Muscle of leg (tissue), 11 donors: ENCODE data around the gene RARA. TPM values are rescaled to one million over a fixed set of nuclear protein-coding genes. Genes with fewer than 3 reads are reported as not detected.

ENCODE experiments used
- DNase-seq: peaks from one replicate; pipeline ENCODE4 v3.0.0; 2013
- H3K27ac ChIP-seq: one replicate; pipeline ENCODE4 v1.5.1; 2013; ENCODE audit warnings: mild to moderate bottlenecking, low read length, control low read depth
- H3K27me3 ChIP-seq: one replicate; pipeline ENCODE4 v1.6.1; 2013; ENCODE audit warnings: low read length; ENCODE audit not compliant: control insufficient read depth, insufficient read depth
- H3K36me3 ChIP-seq: one replicate; pipeline ENCODE4 v1.6.1; 2013; ENCODE audit warnings: low read length; ENCODE audit not compliant: control insufficient read depth, insufficient read depth
- H3K4me1 ChIP-seq: one replicate; pipeline ENCODE4 v1.6.1; 2013; ENCODE audit warnings: low read length; ENCODE audit not compliant: control insufficient read depth, insufficient read depth
- H3K4me3 ChIP-seq: one replicate; pipeline ENCODE4 v1.5.1; 2013; ENCODE audit warnings: low read length, control low read depth
- H3K9me3 ChIP-seq: replicated peaks from 2 replicates; pipeline ENCODE4 v1.6.1; 2013; ENCODE audit warnings: low read depth, low read length; ENCODE audit not compliant: control insufficient read depth
- WGBS: methylation state at CpG from one replicate; pipeline ENCODE4 v1.1.5; 2013; ENCODE audit warnings: missing lambda C conversion rate; ENCODE audit not compliant: insufficient coverage; 5-methylcytosine and 5-hydroxymethylcytosine counted together
- polyA plus RNA-seq, 8 donors: library from polyadenylated mRNA; unstranded; fragments of 120-200 nt; gene quantifications; one replicate each; pipeline versions ENCODE4 v1.2.1 to v1.2.3, GENCODE V29; 2013; ENCODE audit warnings: inconsistent platforms in 1 of 8, low replicate concordance in 1 of 8; ENCODE audit not compliant: insufficient read length in 8 of 8, insufficient read depth in 1 of 8
- total RNA-seq: library from RNA; stranded (reverse); fragments of 120-200 nt; gene quantifications from one replicate; pipeline ENCODE4 v1.2.4, GENCODE V29; 2013

The RARA gene
- total and polyA plus RNA-seq, 9 donors = 28.2 to 77.2 (median 62.1) TPM

- peak overlapping the region; percentile 97 for H3K27ac ChIP-seq
- under 1% methylated on average over 23 of the region's 45 CpGs for WGBS
- no peaks in the 10 kb centered on the region for H3K9me3 ChIP-seq
- no peaks in the 10 kb centered on the region for H3K27me3 ChIP-seq
- H3K36me3 ChIP-seq = peaks cover 43% of the 10 kb centered on the region
- peaks cover 92% of the 10 kb centered on the region for H3K4me1 ChIP-seq
- DNase-seq = peak; percentile 90
- peak overlapping the region; percentile 91 for H3K4me3 ChIP-seq
Measured at GRCh38 chr17:40345161-40345993, 36.4 kb downstream of the RARA start.

DNA sequence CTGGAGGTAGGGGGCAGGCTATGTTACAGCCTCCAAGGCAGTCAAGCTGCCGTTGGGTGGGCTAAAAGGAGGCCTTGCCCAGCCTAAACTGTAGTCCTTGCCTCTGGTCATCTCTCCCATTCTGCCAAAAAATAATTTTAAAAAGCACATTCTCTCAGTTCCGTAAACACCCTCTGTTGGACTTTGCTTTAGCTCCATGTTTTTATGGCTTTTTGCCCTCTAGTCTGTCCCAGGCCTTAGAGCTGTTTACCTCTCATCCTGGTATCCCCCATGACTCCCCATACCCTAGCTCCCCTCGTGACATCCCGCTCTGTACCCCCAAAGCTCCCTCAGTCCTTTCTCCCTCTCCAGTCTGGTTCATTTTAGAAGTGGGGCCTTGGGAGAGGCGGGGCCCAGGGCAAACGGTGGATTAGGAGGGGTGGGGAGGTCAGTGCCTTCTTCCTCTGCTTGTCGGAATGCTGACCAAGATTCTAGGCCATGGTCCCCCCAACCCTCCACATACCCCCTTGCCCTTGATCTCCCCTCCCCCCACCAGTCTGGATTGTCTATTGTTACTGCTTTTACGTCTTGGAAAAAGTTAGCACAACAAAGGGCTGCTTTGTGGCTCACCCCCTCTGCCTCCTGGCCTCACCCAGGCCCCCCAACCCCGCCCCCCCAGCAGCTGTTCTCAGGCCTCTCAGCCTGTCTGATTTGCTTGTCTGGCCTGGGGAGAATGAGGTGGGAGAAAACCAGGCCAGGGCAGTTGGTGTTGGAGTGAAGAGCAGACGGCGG is 37.2 kb downstream of the RARA start:
- peak; percentile 84 for DNase-seq
- peak overlapping the region; percentile 91 for H3K4me3 ChIP-seq
- peak overlapping the region; percentile 97 for H3K27ac ChIP-seq
- WGBS = 14% methylated on average over 4 of the region's 11 CpGs
- no peaks in the 10 kb centered on the region for H3K27me3 ChIP-seq
- H3K9me3 ChIP-seq = no peaks in the 10 kb centered on the region
- peaks cover 92% of the 10 kb centered on the region for H3K4me1 ChIP-seq
- H3K36me3 ChIP-seq = peaks cover 44% of the 10 kb centered on the region

GRCh38 chr17:40346765-40347158 is 37.8 kb downstream of the RARA start:
- peak overlapping the region; percentile 97 for H3K27ac ChIP-seq
- H3K9me3 ChIP-seq = no peaks in the 10 kb centered on the region
- peaks cover 49% of the 10 kb centered on the region for H3K36me3 ChIP-seq
- H3K4me3 ChIP-seq = peak overlapping the region; percentile 91
- H3K27me3 ChIP-seq = no peaks in the 10 kb centered on the region
- no peak for DNase-seq
- WGBS = 50% methylated on average over 1 of the region's 1 CpG
- peaks cover 97% of the 10 kb centered on the region for H3K4me1 ChIP-seq

DNA sequence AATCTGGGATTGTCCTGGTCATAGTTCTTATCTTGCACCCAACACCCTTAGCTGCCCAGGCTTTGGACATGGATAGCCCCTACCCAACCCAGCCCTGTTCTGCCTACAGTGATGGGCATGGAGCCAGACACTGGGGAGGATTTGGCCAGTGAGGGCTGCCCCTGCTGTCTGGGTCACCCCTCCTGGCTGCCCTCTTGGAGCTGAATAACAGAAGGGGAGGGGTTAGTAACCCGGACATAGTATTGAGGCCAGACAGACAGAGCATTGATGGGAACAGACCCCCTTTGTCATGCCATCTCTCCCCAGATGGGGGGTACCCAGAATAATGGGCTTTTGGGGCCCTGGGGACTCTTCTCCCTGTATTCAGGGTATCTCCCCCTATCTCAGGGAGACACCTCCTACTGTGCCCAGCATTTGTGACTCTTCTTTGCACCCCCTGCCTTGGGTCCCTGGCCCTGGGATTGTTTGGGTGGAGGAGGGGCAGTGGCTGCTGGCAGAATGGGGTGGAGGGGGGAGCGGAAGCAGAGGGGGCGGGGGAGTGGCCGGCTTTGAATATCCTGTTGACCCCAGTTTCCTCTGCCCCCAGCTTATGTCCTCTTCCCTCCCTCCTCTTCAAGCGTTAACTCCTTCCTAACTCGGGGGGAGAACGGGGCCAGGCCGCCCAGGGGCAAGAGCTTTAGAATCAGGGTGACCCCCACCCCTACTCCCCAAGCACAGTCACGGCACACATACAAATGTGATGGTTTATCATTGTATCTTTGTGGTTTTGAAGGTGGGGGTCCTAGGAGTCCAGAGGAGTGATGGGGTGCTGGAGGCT is 38.5 kb downstream of the RARA start:
- peak; percentile 49 for DNase-seq
- Histone ChIP-seq H3K4me3 (peak overlapping the region; percentile 16), H3K9me3 (no peaks in the 10 kb centered on the region), H3K27me3 (no peaks in the 10 kb centered on the region), H3K27ac (peak overlapping the region; percentile 97), H3K36me3 (peaks cover 55% of the 10 kb centered on the region), H3K4me1 (peaks cover 100% of the 10 kb centered on the region)
- WGBS = no CpG with 5 or more reads among the region's 9 CpGs

DNA sequence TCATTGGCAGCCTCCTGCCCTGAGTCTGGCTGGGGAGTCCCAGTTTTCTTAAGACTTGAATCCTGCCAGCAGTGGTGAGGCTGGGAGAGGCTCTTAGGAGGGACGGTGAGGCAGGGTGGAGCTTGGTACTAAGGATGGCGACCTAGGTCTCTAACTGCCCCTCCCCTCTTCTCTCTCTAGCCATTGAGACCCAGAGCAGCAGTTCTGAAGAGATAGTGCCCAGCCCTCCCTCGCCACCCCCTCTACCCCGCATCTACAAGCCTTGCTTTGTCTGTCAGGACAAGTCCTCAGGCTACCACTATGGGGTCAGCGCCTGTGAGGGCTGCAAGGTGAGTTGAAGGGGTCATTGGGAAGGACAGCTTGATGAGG is 39.1 kb downstream of the RARA start:
- H3K27ac ChIP-seq = peak overlapping the region; percentile 71
- WGBS = no CpG with 5 or more reads among the region's 5 CpGs
- H3K4me3 ChIP-seq = peak overlapping the region; percentile 13
- no peaks in the 10 kb centered on the region for H3K27me3 ChIP-seq
- H3K4me1 ChIP-seq = peaks cover 98% of the 10 kb centered on the region
- no peak for DNase-seq
- H3K9me3 ChIP-seq = no peaks in the 10 kb centered on the region
- peaks cover 58% of the 10 kb centered on the region for H3K36me3 ChIP-seq

DNA sequence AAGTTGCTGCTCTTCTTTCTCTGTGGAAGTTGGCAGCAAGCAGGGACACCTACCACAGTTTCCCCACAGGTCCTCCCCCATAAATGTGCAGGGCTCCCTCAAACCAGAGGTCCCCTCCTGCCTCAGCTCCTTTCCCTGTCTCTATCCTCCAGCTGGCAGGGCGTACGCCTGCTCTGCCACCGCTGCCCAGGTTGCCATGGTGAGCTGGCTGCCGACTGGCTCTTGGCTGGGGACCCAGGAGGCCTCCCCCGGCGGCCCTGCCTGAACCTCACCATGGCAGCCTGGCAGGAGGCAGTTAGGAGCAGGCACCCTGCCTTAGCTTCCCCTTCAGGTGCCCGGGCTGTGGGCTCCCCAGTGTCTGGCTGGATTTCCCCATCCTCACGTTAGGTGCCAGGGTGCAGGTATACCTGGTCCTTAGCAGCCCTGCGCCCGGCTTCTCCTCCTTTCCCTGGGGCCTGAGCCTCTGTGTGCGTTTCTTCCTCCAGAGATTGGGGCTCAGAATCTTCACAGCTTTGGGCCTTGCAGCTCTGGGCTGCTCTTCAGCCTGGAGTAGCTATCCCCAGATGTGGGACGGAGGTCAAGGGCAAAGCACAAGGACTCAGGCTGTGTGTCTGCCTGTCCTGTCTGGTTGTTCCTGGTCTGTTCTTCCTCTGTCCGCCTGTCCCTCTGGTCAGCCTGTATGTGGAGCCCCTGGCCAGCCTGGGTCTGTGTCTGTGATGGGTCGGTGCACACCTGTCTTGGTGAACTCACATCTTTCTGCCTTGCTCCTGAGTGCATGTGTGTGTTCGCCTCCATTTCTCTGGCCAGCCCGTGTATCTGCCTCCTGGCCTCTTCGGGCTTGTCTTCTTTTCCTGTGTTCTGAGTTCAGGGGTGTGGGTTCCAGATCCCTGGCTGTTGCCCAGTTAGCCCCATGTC is 39.8 kb downstream of the RARA start:
- peaks cover 60% of the 10 kb centered on the region for H3K36me3 ChIP-seq
- H3K27ac ChIP-seq = peak overlapping the region; percentile 29
- peaks cover 92% of the 10 kb centered on the region for H3K4me1 ChIP-seq
- H3K27me3 ChIP-seq = no peaks in the 10 kb centered on the region
- no peak overlapping the region for H3K4me3 ChIP-seq
- 55% methylated on average over 16 of the region's 17 CpGs for WGBS
- no peaks in the 10 kb centered on the region for H3K9me3 ChIP-seq
- DNase-seq = peak; percentile 67

DNA sequence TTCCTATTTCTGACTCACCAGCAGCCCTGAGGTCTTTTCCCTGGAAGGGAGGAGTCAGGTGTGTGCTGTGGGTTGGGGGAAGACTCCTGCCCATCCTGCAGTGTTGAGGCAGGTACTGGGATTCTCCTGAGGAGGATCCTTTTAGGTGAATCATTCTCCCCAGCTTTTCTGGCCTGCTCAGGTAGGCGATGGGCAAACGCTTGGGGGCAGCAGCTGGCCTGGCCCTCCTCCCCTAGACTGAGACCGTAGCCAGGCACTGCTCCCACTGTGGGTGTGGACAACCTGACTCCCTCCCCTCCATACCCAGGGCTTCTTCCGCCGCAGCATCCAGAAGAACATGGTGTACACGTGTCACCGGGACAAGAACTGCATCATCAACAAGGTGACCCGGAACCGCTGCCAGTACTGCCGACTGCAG is 40.5 kb downstream of the RARA start:
- no peaks in the 10 kb centered on the region for H3K27me3 ChIP-seq
- H3K4me1 ChIP-seq = peaks cover 92% of the 10 kb centered on the region
- H3K27ac ChIP-seq = peak overlapping the region; percentile 91
- no peaks in the 10 kb centered on the region for H3K9me3 ChIP-seq
- peaks cover 66% of the 10 kb centered on the region for H3K36me3 ChIP-seq
- WGBS = 34% methylated on average over 7 of the region's 10 CpGs
- H3K4me3 ChIP-seq = no peak overlapping the region
- peak; percentile 45 for DNase-seq

DNA sequence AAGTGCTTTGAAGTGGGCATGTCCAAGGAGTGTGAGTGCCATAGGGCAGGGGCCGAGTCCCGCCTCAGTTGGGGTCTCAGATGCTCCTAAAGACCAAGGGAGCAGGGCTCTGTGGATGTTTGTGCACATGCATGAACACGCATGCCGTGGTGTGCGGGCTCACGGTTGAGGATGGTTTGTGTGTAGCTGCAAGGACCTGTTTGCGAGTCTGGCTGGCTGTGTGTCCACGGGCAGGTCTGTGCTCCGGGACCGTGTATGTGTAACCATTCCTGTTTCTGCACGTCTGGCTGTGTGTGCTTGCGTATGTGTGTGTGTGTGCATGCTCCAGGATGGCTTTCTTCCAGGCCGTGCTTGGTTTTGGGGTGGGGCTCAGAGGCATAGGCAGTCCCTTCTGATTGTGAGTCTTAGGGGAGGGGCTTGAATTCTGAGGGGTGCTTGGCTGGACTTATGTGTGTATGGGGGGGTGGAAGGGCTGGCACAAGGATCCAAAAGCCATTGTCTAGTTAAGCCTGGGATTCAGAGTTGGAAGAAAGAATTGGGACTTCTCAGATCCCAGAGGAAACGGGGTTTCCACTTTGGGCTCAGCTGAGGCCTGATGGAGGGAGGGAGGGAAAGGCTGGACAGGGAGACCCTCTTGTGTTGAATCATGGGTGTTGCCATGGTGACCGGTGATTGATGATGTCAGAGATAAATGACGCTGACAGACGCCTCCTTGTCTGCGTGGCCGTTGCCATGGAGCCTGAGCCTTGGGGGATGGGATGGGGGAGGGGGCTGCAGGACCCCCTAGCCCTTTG is 41.1 kb downstream of the RARA start:
- peaks cover 92% of the 10 kb centered on the region for H3K4me1 ChIP-seq
- 25% methylated on average over 19 of the region's 19 CpGs for WGBS
- peaks cover 72% of the 10 kb centered on the region for H3K36me3 ChIP-seq
- DNase-seq = peak; percentile 89
- no peak overlapping the region for H3K4me3 ChIP-seq
- peak overlapping the region; percentile 91 for H3K27ac ChIP-seq
- no peaks in the 10 kb centered on the region for H3K27me3 ChIP-seq
- H3K9me3 ChIP-seq = no peaks in the 10 kb centered on the region
